NCI-H774 (cell line): ENCODE results near the gene FCHSD2.
A peak's percentile ranks its signal among the peaks of the same experiment; 100 is the strongest.

Experiments used
- DNase-seq: peaks from one replicate; lab custom pipeline; 2025; lab: John Stamatoyannopoulos, UW

Gene FCHSD2

DNA sequence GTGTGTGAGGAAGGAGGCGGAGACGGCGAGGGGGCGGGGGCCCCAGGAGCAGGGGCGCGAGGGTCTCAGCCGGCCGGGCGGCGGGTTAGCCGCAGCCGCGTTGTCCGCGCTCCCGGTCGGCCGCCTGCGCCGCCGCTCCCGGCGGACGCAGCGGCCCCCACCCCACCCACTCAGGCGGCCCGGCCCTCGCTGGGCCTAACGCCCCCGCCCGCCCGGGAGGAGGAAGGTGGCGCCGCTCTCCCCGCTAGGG lies at the start of gene FCHSD2:
FCHSD2 (minus strand) TSS at position 191 of the 250 bp plus-strand sequence. CDS start 441 bp downstream, outside the sequence.
- DNase-seq: no peak

DNA sequence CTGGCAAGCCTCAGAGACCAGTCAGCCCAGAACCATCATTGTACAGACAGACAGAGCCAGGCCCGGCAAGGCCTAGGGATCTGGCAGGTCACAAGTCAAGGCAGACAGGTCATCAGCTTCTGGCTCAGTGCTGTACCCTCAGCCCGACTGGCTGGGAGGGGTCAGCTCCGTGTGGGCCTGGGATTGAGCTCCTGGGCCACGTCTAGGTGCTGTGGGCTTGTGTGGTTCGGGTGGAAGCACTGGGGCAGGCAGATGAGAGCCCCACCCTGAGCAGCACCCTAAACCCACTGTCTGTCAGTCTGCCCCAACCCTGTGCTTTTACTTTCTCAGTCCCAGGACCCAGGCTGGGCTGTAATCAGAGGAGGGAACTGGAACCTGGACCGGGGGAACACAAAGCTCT lies 49.0 kb upstream of the FCHSD2 start:
- no peak for DNase-seq

DNA sequence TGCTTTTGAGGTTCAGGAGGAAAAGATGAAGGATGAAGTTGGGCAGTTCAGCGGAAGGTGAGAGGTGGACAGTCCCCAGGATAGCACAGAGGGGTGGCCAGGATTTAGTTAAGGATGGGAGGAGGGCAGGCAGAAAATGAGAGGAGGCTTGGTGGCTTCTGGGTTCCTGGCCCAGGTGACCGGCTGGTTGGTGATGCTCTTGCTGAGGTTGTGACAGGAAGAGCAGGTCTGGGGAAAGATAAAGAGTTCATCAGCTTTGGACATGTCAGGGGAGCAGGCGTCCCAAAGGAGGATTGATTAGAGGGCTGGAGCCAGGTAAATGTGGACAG lies 48.4 kb upstream of the FCHSD2 start:
- DNase-seq: no peak

DNA sequence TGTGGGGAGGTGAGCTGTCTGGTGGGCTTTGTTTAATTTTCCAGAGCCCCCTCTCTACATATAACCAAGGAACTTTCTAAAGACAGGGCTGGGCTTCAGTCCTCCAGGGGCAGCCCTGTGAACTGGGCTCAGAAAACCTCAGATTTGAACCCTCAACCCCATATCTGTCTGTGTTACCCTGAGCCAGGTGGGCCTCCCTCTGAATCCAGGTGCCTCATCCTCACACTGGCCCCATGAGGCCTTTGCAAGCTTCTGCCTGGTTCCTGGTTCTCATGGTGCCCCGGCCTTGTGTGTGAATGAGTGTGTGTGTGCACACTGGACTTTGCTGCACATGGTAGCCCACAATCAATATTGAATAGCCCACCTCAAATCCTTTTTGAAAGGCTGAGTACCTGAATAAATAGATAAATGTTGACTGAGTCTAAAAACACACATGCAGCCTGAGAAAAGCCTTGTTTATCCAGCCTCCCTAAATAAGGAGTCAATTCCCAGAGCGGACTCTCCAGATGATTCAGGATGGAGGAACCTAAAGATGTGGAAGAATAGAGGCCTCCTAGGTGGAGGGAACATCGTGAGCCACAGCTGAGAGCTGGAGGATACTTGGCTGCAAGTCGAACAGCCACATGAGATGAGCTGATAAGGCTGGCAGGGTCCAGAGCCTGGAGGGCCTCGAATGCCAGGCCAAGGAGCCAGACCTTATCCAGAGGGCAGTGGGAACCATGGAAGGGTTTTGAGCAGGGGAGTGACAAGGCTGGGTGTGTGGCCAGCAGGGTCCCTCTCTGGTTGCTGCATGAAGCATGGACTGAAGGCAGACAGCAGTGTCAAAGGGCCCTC lies 47.8 kb upstream of the FCHSD2 start:
- DNase-seq: no peak

DNA sequence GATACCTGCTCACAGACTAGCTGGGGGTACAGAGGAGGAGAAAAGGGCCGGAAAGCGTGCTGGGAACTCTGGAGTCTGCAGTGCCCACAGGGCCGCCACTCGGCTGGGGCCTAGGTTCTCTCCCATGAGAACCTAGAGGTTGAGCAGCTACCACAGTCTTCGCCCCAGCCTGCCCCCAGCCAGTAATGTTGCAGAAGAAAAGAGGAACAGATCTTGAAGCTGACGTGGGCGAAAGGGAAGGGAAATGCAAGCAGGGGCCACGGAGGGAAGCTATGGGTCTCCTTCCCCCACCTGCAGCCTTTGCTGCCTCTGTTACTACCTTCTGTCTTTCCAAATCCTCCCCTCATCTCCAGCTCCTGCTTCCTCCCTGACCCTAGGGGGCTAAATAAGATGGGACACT lies 47.2 kb upstream of the FCHSD2 start:
- no peak for DNase-seq

DNA sequence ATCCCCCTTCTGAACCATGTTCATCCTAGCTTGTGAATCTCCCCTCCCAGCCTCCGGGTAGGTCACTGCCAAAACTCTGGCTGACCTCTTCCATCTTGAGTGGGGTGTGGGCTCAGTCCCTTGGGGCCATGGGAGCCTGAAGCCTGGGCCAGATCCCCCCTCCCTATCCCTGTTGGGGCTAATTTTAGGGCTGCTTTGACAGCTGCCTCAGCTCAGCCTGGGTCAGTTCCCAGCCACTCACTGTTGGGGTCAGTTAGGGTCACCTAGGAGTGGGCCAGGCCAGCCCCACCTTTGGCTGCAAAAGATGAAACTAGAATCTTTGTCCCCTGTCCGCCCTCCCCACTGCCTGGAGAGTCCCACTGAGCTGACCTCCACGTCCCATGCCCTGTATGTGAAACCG lies 46.2 kb upstream of the FCHSD2 start:
- DNase-seq: no peak

DNA sequence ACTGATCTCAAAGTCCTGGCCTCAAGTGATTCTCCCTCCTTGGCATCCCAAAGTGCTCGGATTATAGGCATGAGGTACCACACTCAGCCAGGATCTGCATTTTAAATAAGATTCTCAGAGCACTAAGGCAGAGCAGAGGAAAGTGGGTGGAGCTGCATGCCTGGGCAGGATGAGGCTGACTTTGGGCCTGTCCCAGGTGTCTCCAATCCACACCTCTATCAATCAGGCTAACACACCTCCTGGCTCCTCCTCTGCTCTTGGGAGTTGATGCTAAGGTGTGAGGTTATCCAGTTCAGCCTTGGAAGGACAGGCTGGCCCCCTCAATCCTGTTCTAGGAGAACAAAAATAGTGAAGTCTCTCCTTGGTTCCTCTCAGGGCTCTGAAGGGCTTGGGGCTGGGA lies 45.7 kb upstream of the FCHSD2 start:
- DNase-seq: no peak

DNA sequence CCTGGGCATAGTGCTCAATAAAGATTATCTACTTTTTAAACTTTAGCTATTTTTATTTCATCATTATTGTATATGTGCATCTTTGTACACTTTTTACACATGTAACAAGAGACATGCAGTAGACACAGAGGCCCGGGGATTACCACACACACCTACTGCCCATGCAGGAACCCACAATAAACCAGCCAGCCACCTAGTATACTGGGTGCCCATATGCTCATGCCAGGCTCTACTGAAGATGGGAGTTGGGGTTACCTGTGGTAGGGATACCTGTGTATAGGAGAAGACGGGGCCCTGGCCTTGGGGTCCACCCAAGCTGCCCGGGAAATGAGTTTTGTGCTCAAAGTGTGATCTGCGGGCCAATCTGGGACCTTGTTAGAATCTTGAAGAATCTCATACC lies 44.8 kb upstream of the FCHSD2 start:
- DNase-seq: no peak

DNA sequence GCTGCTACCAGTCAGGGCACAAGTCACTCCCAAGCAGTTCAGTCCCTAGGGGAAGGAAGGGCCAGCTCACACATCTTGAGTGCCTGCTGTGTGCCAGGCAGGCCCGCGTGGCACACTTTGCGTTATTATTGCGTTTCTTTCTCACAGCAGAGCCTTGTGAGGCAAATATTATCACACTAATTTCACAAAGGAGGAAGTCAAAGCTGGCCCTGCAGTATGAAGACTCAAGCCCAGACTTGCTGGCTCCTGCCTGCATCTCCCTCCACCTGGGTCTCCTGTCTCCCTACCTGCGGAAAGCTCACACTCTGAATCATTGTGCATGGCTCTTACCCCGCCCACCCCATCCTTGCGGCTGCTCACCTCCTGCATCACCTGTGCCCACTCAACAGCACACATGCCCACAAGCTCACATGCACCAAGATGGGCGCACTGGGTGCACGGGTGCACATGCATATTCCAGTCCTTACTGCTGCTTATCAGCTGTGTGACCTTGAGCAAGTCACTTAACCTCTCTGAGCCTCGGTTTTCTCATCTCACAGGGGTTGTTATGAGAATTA lies 44.3 kb upstream of the FCHSD2 start:
- no peak for DNase-seq

DNA sequence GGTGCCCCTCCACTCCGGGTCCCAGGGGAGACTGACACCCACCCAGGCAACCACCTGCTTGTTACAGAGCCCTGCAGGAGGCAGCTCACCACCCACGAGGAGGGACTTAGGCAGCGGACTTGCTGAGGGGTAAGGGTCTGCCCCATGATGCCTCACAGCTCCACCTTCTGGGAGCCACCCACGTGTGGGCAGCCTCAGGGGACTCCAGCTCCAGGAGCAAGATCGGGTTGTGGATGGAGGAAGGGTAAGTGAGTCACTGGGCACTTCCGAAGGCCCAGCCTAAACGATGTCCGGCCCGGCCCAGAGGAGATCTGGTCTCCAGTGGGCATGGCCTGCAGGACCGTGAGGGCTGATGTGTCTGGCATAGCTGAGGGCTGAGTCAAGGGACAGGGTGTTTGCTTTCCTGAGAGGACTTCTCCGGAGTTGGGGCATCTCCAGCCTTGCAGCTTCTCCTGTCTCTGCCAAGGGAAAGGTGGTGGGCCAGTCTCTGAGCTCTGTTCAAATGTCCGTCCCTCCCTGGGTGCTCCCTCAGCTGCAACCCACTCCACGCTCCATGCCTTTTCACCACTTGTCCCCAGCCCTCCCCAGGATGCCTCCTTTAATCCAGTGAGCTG lies 43.7 kb upstream of the FCHSD2 start:
- no peak for DNase-seq

DNA sequence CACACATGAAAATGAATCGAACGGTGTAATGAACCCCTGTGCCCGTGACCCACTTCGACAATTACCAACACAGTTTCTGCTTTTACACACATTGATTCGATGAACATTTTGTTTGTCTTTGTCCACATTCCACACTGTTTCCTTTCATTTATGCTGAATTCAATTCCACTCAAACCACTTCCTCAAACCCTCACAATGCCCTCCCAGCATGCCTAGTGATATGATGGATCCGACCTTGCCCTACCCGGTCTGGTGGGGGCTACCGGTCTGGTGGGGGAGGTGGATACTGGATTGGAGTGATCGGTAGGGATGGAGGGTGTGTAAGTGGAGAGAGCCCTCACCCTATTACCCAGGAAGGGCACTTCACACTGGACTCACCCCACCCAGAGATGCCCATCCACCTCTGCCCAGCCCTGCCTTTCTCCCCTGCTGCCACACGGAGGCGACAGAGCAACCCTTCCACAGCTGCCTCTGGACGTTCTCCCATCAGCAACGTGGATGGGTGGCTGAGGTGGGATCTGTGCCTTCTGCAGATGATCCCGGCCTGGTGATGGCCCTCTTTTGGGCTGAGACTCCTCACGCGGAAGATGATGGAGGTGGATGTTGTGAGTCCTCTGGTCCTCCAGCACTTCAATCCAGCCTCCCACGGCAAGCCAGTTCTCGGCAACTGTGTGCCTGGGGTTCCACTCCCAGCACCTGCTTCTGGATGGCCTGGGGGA lies 43.0 kb upstream of the FCHSD2 start:
- peak; percentile 40 for DNase-seq

DNA sequence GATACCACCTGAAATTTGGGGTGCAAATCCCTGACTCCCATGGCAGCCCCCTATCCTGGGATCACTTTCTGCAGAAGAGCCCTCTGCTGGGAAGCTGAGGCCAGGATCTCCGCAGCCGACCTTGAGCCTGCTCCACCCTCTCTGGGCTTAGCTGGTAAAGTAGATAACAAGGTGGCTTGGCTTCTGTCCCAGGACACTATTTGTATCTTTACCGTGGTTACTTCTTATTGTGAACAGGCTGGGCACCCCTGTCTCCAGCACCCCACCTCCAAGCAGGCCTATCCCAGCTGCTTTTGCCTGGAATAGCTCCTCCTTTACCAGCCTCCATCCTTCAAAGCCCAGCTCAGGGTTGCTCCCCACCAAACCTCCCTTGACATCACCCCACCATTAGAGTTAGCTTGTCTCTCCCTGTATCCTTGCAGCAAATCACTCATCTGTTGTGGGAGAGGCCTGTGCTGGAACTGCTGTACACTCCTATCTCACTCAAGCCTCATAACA lies 40.8 kb upstream of the FCHSD2 start:
- DNase-seq: no peak

DNA sequence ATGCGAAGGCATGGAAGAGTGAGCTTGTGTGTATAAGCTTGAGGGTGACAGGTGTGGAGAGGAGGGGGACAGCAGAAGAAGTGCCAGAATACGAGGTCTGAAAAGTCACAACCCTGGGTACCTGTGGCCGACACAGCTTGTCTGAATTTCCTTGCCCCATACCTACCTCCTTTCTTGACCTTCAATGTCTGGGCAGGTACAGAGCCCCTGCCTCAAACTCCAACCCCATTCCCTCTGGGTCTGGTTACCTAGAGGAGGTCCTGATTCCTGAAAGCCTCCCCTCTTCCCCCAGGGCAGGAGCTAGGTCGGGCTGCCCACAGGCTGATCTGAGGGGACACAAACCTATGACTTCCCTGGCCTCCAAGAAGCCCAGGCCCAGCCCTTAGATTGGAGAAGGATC lies 36.6 kb upstream of the FCHSD2 start:
- no peak for DNase-seq

DNA sequence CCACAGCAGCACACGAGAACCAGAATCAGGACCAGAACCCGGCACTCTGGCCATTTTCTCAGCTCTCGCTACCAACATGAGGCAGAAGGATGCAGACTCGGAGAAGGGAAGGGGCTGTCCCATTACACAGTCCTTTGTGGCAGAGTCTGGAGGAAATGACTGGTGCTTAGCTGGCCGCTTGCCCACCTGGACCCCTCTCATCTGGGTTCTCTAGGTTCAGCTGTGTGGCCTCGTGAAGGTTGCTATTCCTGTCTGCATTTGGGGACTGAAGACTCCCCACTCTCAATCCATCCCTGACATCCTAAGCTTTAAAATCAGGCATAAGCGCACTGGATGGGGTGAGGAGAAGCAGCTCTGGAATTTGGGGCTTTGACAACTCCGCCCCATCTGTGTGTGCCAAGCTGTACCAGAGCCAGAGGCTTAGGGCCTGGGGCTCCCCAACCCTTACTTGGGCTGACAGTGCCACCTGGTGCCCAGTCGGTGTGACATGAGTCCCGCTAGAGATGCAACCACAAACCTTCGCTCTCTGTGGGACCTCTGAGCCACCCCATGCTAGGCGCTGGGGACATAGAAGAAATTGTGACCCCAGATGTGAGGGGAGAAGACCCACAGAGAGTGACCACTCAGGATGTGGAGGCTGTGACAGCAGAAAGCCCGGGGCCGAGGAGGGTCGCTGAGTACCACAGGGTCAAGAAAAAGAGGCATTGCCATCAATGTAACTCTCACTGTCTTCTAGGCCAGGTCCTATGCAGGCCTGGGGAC lies 35.8 kb upstream of the FCHSD2 start:
- DNase-seq: peak; percentile 55

DNA sequence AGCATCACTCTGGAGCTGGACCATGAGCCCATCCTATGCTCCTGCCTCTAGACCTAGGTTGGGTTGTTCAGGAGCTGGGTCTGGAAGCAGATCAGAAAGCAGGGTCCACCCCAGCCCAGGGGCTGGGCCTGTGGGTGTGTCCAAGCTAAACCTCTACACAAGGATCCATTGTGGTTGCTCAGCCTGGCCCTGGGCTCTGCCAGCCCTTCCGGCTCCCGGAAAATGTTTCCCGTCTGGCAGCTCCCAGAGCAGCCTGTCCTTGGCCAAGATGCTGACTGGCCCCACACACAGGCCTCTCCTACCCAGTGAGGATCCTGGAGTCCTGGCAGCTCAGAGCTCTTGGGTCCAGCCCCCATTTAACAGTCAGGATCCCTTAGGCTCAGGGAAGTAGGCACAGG lies 35.3 kb upstream of the FCHSD2 start:
- DNase-seq: no peak

DNA sequence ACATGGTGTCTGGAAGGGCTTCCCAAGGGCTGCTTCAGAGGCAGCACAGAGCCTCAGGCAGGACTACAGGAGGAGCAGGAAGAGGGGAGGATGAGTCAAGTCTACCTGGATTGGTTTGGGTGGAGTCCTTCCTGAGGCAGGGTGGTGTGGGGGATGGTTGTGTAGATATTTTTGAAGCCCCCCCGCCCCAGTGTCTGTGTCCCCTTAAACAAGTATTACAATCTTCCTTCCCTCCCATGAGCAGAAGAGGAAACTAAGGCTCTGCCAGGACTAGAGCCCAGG lies 34.7 kb upstream of the FCHSD2 start:
- DNase-seq: no peak

DNA sequence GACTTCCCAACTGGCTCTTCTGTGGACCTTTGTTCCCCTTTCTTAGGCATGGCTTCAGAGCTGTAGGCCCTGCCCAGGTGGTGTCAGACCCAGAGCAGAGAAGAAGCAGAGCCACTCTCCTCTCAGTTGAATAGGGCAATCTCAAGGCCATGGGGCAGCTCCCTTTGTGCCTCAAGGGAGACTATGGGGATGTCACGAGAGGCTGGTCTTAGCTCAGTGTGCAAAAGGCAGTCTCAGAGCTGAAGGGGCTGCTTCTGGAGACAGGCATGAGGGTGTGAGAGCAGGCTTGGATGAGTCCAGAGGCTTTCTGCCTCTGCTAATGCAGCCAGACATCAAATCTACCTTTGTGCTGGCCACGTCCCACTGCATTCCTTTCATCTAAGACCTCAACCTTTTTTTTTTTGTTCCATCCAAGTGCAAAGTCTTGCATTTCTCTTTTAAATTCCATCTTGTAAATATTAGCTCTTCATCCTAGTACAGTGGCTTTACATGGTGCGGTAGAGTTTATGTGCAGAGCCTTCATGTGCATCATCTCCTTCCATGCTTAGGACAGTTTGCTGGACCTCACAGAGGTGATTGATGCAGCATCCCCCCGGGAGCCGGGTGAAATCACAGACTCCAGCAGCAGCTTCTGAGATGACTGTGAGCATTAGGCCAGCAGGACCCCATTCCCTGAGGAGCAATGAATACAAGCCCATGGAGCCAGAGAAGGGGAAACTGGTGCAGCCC lies 34.2 kb upstream of the FCHSD2 start:
- no peak for DNase-seq

DNA sequence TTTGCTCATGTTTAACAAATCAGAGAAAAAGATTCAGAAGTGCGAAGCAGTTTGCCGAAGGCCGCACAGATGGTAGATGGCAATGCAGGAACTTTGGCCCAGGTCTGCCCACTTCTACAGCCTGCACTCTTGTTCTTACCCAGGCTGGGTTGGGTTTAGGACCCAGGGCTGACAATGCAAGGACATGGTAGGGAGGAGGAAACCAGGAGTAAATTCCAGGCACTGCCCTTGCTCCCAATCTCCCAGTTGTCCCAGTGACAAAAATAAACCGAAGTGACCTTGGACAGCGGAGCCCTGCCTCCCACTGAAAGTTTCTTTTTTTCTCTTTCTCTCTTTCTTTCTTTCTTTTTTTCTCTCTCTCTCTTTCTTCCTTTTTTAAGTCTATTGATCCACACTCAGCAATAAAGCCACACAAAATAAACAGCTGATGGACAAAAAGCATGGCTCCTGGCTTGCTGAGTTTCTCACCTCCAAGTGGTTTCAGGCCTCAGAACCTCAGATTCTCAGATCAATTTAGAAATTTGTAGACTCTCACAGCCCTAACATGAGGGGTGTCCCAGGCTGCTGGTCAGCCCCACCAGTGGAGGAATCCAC lies 33.5 kb upstream of the FCHSD2 start:
- no peak for DNase-seq

DNA sequence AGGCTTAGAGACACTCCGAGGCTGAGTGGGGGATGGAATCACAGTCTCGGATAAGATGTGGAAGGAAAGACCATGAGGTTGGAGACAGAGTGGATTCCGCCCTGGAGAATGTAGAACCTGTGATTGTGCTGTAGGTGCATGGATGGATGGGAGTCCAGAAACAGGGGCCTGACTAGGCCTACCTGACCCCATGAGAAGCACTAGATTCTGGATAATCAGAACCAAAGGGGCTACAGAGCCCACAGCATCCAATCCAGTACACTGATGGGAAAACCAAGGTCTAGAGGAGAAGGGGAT lies 32.3 kb upstream of the FCHSD2 start:
- DNase-seq: no peak

DNA sequence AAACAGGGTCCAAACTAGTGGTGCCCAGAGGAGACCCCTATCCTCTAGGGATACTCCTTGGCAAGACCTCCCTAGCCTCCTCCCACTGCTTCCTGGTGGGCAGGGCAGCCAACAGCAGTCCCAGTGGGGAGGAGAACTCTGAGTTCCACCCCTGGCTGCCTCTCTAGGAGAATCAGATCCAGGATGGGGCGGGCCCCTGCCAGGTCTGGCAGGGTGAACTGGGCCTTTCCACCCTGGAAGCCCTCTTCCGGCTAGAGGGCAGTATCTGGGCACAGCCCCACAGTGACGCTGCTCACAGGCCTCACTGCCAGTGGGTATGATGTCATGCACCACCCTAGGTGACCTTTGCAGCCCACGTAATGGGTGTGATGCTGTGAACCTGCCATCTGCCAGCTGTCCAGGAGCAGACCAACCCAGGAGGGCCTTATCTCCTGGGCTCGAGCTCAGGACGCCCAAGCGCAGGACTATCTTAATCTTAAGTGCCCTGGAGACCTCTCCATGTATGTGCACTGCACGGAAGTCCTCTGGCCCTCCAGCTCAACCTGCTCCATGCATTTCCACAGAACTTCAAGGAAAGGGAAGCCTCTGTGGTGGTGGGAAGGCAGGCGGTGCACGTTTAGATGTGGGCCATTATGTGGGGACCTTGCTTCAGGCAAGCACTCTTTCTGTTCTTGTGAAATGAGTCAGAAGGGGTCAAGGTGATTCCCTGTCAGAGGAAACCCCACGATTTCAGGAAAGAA lies 31.8 kb upstream of the FCHSD2 start:
- no peak for DNase-seq
